ENCODE data around the gene FLNB. TPM values are rescaled to one million over a fixed set of nuclear protein-coding genes. Genes with fewer than 3 reads are reported as not detected.
A peak's percentile ranks its signal among the peaks of the same experiment; 100 is the strongest.

The FLNB gene
- total RNA-seq, 4 donors from 2014 or later = 116 to 533 (median 439) TPM

GRCh38 chr3:58068122-58068809 is 60.0 kb downstream of the FLNB start:
- DNase-seq = peak in 1 of 3 donors; percentile 64
- Histone ChIP-seq H3K36me3 (no peaks in the 10 kb centered on the region), H3K27me3 (no peaks in the 10 kb centered on the region), H3K27ac (peak overlapping the region in 2 of 4 donors; percentile 41 to 64), H3K9me3 (no peaks in the 10 kb centered on the region), H3K4me3 (no peak overlapping the region), H3K4me1 (peaks cover 0 to 57% (median 2%) of the 10 kb centered on the region in 4 donors)
- TF ChIP-seq, protein P1, sequence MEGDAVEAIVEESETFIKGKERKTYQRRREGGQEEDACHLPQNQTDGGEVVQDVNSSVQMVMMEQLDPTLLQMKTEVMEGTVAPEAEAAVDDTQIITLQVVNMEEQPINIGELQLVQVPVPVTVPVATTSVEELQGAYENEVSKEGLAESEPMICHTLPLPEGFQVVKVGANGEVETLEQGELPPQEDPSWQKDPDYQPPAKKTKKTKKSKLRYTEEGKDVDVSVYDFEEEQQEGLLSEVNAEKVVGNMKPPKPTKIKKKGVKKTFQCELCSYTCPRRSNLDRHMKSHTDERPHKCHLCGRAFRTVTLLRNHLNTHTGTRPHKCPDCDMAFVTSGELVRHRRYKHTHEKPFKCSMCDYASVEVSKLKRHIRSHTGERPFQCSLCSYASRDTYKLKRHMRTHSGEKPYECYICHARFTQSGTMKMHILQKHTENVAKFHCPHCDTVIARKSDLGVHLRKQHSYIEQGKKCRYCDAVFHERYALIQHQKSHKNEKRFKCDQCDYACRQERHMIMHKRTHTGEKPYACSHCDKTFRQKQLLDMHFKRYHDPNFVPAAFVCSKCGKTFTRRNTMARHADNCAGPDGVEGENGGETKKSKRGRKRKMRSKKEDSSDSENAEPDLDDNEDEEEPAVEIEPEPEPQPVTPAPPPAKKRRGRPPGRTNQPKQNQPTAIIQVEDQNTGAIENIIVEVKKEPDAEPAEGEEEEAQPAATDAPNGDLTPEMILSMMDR (IDR thresholded peaks at IDR 0.05) = no peak
- no peak for TF ChIP-seq POLR2A (IDR thresholded peaks at IDR 0.05)

GRCh38 chr3:58071480-58071971 is 63.3 kb downstream of the FLNB start:
- no peak for DNase-seq
- Histone ChIP-seq H3K27ac (peak overlapping the region in 3 of 4 donors; percentile 10 to 68 (median 62)), H3K4me1 (peaks cover 0 to 45% (median 2%) of the 10 kb centered on the region in 4 donors), H3K27me3 (no peaks in the 10 kb centered on the region), H3K9me3 (no peaks in the 10 kb centered on the region), H3K36me3 (peaks cover 0 to under 1% (median 0%) of the 10 kb centered on the region in 3 donors), H3K4me3 (no peak overlapping the region)
- TF ChIP-seq POLR2A (IDR thresholded peaks at IDR 0.05) = no peak
- TF ChIP-seq, protein P1 (IDR thresholded peaks at IDR 0.05) = no peak

DNA sequence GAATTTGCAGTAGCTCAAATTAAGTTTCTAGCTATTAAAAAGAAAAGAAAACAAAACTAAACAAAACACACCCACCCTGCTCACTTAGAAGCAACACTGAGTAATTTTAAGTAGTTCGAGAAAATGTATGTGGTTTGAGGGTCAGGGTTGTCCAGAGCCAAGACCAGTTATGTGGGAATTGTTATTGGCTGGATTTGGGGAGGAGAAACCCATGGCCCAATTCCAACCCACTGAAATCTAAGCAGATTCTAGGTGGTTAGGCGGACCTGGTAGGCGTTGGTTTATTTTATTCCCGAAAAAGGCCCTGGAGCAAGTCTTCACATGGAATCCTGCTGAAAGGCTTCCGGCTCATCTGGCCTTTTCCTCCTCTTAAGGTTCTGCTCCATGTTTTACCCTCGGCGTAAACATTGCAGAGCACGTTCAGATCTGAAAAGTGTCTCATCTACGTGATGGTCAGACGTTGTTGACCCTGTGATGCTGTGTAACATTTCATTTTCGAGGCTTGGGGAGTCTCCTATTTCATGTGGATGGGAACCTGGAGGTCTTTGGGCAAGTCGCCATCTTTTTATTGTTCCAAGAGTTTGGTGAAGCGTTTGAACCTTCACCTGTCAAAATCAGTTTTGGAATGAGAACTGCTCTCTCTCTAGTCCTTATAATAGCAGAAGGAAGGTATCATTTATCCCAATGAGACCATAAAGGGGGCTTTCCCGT is 64.0 kb downstream of the FLNB start:
- Histone ChIP-seq H3K36me3 (peaks cover 0 to 7% (median 0%) of the 10 kb centered on the region in 3 donors), H3K4me3 (no peak overlapping the region), H3K27me3 (no peaks in the 10 kb centered on the region), H3K27ac (peak overlapping the region in 2 of 4 donors; percentile 62 to 68), H3K9me3 (no peaks in the 10 kb centered on the region), H3K4me1 (peaks cover 0 to 38% (median 2%) of the 10 kb centered on the region in 4 donors)
- TF ChIP-seq, protein P1 (IDR thresholded peaks at IDR 0.05) = no peak
- TF ChIP-seq POLR2A (IDR thresholded peaks at IDR 0.05) = no peak
- no peak for DNase-seq

- Histone ChIP-seq H3K36me3 (peaks cover 0 to 13% (median 0%) of the 10 kb centered on the region in 3 donors), H3K27me3 (no peaks in the 10 kb centered on the region), H3K4me1 (peaks cover 0 to 36% (median under 1%) of the 10 kb centered on the region in 4 donors), H3K27ac (peak overlapping the region in 1 of 4 donors; percentile 62), H3K4me3 (no peak overlapping the region), H3K9me3 (no peaks in the 10 kb centered on the region)
- DNase-seq = no peak
- TF ChIP-seq POLR2A (IDR thresholded peaks at IDR 0.05) = no peak
- TF ChIP-seq, protein P1 (IDR thresholded peaks at IDR 0.05) = no peak
Measured at GRCh38 chr3:58072763-58073130, 64.5 kb downstream of the FLNB start.

DNA sequence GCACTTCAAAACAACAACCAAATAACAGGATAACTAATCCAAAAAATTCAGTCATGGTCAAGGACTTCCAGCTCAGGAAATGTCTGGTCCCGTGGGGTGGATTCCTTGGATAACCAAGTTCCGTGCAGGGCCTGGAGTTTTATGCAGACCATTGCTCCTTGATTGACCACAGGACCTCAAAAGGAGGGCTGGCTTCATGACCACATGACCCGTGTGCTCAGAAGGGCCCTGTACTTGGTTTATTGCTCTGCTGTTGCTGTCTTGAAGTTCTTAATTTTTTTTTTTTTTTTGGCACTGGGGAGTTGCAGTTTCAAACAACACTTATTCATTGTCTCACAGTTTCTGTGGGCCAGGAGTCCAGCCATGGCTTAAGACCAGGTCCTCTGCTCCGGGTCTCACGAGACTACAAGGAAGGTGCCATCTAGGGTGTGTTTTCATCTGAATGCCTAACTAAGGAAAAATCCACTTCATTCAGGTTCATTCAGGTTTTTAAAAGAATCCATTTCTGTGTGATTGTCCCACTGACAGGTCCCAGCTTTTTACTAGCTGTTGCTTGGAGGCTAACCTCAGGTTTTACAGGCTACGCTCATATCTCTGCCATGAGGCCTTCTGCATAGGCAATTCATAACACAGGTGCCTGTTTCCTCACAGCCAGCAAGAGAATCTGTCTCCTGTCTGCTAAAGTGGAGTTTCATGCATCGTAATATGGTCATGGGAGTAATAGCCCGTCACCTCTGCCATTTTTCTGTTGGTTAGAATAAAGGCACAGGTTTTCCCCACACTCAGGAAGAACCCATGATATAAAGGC is 65.3 kb downstream of the FLNB start:
- H3K27ac ChIP-seq = peak overlapping the region in 1 of 4 donors; percentile 62
- DNase-seq = no peak
- H3K27me3 ChIP-seq = no peaks in the 10 kb centered on the region
- no peaks in the 10 kb centered on the region for H3K9me3 ChIP-seq
- no peak overlapping the region for H3K4me3 ChIP-seq
- TF ChIP-seq, protein P1 (IDR thresholded peaks at IDR 0.05) = no peak
- H3K4me1 ChIP-seq = peaks cover 0 to 29% (median 0%) of the 10 kb centered on the region in 4 donors
- peaks cover 0 to 20% (median 0%) of the 10 kb centered on the region in 3 donors for H3K36me3 ChIP-seq

Data from Peyer's patch (tissue), 4 donors.